Fibroblast of skin of scalp (primary cell): ENCODE data around the gene PHACTR2.
"Not testable (repeated sequence)": the region's sequence is repeated elsewhere in the genome, so short reads cannot be mapped to it uniquely, and the experiment has no call there.

Experiments
- DNase-seq: peaks from one replicate; pipeline ENCODE4 v3.0.0-alpha.2; 2013

The PHACTR2 gene

DNA sequence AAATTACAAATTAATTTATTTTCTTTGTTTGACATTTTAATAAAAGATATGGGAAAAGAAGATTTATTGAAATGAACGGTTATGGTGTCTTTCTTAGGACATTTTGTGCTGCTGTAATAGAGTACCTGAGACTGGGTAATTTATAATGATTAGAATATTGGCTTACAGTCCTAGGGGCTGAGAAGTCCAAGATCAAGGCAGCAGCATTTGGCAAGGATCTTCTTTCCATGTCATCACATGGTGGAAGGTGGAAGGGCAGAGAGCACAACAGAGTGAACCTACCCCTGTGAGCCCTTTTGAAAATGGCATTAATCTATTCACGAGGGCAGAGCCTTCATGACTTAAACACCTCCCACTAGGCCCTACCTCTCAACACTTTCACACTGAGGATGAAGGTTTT, 89.7 kb downstream of the PHACTR2 start:
- no peak for DNase-seq

DNA sequence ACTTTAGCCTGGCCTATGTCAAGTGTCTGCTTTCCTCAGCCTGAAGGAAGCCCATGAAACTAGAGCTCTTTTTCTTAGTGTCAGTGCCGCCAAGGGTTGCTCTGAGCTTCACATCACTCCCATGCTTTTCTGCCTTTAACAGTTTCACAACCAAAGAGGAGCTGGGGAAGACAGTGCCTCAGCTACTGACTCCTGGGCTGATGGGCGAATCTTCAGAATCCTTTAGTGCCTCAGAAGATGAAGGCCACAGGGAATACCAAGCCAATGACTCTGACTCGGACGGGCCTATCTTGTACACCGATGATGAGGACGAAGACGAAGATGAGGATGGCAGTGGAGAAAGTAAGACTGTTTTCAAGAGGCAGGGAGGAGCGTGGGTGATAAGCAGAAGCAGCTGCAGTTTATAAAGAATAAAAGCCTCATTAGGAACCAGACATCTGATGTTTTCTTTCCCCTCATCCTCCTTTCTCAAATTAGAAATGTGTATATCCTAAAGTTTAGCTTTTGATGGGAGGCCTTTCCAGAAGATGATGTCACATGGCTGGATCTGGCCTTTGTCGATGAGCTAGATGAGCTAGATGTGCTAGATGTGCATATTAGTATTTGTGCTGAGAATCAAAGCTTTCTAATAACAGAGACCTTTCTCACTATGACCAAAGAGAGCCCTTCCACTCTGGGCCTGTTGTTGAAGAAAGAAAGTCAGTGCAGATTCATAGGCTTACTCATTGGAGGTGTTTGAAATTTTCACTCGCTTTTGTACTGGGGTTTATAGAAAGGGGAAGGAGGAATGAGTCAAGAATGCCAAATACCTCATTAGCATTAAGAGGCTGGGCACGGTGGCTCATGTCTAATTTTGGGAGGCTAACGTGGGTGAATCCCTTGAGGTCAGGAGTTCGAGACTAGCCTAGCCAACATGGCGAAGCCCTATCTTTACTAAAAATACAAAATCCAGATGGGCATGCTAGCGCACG, 94.6 kb downstream of the PHACTR2 start:
- DNase-seq: no peak

DNA sequence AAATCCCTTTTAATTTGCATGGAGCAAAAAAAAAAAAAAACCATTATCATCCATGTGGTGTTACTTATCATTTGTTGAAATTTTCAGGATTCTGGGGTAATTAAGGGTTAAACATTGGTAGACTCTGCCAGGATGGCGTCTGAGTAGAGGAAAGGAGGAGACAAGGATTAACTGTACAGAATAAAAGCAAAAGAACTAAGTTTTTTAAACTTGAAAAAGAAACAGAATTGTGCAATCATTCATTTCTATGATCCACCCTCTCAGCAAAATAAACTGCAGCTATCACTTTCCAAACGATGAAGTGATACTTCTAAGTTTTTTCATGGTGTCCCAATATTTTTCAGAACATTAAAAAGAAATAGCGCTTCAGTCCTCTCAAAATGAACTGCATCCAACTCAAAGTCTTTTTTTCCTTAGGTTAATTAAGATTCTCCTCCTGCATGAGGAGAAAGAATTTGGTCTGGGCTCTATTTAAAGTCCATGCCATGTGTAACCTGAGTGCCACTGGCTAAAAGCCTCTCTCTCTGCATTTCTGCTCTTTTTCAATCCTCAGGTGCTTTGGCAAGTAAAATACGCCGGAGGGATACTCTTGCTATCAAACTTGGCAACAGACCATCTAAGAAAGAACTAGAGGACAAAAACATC, 95.9 kb downstream of the PHACTR2 start:
- no peak for DNase-seq

DNA sequence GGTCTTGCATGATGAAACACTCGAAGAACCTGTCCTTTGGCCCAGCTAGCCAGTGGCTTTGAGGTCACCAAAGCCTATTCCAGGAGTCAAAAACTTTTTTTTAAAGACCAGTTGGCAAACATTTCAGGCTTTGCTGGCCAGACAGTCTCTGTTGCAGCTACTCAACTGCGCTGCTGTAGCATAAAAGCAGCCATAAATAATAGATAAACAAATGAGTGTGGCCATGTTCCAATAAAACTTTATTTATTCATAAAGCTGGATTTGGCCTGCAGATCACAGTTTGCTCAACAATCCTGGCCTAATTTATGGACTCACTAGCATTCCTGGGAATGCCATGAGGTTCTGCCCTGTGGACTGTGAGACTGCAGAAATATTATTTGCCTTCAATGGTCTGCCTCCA, 96.6 kb downstream of the PHACTR2 start:
- no peak for DNase-seq

- DNase-seq: no peak
These were observed 97.6 kb downstream of the PHACTR2 start for GRCh38 chr6:143775336-143775735.

- no peak for DNase-seq
These were observed 101.2 kb downstream of the PHACTR2 start for GRCh38 chr6:143778926-143779325.

DNA sequence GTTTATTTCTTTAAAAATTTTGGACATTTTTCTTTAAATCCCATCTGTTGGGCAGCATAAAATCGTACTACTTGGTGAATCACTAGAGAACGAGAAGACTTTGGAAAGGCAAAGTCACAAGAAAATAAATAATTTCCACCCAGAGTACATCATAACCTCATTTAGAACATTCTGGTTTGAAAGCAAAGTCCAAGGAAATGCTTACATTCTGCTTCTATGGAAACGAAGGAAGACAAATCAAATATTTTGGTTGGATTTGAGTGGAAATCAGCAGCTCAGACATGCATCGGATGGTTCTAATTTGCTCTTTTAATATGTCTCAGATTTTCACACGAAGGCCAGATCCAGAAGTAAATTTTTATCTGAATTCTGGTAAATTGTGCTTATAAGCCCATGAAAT, 104.7 kb downstream of the PHACTR2 start:
- DNase-seq: peak; percentile 51

- no peak for DNase-seq
These were observed 105.3 kb downstream of the PHACTR2 start for GRCh38 chr6:143783077-143783476.

DNA sequence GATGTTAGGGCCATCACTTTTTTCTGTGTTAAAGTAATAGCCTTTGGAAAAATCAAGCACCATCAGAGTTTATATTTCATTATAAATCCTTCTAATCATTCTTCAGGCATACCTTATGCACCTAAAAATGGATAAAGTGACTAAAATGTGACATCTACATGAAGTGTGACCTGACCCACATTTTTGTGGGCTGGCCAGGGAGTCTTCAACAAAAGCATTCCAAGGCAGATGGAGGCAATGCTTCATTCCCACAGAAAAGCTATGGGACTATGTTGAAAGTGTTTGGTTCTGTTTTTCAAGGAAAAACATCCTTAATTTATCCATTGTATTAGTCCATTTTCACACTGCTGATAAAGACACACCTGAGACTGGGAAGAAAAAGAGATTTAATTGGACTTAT, 106.6 kb downstream of the PHACTR2 start:
- DNase-seq: no peak

DNA sequence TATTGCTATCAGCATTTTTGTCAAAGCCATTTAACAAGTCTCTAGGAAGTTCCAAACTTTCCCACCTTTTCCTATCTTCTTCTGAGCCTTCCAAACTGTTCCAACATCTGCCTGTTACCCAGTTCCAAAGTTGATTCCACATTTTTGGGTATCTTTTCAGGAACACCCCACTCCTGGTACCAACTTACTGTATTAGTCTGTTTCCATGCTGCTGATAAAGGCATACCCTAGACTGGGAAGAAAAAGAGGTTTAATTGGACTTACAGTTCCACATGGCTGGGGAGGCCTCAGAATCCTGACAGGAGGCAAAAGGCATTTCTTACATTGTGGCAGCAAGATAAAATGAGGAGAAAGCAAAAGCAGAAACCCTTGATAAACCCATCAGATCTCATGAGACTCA, 108.6 kb downstream of the PHACTR2 start:
- DNase-seq: not testable (repeated sequence)

GRCh38 chr6:143792402-143793279, 114.9 kb downstream of the PHACTR2 start:
- DNase-seq: no peak

- no peak for DNase-seq
These were observed 115.5 kb downstream of the PHACTR2 start for GRCh38 chr6:143793280-143793619.

GRCh38 chr6:143796551-143796950, 118.8 kb downstream of the PHACTR2 start:
- not testable (repeated sequence) for DNase-seq

DNA sequence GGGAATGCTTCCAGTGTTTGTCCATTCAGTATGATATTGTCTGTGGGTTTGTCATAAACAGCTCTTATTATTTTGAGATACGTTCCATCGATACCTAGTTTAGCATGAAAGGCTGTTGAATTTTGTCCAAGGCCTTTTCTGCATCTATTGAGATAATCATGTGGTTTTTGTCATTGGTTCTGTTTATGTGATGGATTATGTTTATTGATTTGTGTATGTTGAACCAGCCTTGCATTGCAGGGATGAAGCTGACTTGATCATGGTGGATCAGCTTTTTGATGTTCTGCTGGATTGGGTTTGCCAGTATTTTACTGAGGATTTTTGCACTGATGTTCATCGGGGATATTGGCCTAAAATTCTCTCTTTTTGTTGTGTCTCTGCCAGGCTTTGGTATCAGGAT, 120.7 kb downstream of the PHACTR2 start:
- DNase-seq: not testable (repeated sequence)

DNA sequence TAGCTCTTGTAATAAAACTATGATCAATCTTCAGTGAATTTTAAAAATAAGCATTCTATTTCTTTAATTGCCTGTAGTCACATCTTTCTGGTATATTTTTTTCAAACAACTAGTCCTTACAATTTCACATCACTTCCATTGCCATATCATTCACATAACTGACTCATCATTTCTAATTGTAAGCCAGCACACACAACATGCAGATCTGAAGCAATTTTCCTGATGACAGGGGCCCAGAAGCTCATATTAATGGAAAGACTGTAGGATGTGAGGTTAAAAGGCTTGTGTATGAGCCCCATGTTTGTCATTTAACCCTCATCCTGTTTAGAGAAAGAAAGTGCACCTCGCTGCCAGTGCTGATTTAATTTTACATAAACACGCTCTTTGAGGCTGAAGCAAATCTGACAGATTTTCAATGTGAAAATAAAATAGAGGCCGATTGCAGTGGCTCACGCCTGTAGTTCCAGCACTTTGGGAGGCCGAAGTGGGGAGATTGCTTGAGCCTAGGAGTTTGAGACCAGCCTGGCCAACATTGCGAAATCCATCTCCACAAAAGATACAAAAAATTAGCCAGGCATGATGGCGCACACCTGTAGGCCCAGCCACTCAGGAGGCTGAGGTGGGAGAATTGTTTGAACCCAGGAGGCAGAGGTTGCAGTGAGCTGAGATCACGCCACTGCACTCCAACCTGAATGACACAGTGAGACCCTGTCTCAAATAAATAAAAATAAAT, 125.2 kb downstream of the PHACTR2 start:
- no peak for DNase-seq

- no peak for DNase-seq
These were observed 126.2 kb downstream of the PHACTR2 start for GRCh38 chr6:143803769-143804568.

DNA sequence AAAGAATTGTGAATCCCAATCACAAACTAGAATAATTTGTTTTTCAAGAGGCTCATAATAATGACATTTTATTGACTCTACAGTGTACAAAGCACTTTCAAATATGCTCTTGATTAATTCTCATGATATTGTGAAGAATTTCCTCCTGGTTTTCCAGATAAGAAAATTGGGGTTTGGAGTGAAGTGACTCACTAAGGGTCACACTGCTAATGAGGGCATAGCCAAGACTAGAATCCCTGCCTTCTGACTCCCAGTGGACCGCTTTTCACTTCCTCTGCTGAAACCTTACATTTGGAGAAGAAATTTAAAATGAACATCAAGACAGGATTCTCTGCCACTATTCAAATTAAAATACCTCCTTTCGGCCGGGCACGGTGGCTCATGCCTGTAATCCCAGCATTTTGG, 127.1 kb downstream of the PHACTR2 start:
- DNase-seq: no peak

DNA sequence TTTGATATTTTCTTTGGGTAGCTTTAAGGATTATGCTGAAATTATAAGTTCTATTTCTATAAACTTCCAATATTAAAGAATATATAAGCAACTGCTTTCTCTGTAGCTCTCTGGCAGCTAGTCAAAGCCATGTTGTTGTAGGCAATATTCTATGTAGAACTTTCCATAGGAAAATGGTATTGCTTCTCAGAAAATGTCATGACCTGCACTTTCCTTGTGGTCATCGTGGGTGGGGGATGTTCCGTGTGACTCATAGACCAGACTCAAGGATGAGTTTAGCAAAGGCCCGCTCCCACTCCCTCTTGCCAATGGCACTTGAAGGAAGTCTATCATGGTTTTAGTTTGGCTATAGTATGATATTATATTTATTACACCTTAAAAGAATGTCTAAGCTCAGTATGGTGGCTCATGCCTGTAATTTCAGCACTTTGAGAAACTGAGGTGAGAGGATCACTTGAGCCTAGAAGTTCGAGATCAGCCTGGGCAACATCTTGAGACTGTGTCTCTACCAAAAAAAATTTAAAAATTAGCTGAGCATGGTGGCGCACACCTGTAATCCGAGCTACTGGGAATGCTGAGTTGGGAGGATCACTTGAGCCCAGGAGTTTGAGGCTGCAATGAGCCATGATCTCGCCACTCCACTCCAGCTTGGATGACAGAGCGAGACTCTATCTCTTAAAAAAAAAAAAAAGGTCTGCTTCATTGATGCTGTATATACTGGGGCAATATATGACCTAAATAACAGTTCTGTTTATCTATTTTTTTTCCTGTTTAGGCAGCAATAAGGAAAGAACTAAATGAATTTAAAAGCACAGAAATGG, 128.7 kb downstream of the PHACTR2 start:
- DNase-seq: peak; percentile 57

DNA sequence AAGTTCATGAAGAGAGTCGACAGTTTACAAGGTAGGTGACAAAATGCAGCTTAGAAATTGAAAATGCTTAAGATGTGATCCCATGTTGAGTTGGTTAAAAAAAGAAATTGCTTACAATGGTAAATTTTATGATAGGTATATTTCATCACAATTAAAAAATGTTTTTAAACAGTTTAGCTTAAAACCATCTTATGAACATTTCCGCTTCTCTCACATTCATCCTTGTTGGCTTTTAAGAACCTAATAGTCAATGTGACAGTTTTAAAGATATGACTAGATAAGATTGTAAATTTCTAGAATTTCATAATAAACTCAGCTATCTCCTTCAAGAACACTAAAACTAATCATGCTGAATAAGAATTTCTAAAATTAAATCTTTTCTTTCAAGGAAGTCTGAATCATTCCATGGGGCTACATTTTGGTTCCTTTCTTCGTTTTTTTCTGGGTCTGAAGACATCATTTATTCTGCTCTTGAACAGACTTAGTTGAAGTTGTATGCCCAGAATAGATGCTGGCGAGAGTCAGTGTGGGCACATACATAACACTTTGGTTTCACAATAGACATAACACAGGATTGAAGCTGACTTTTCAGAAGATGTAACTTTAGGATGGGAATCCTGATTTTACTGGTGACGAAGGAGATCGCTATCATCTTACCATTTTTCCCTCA, 129.5 kb downstream of the PHACTR2 start:
- DNase-seq: no peak

- no peak for DNase-seq
These were observed 133.0 kb downstream of the PHACTR2 start for GRCh38 chr6:143810745-143811144.
